ENCODE data around the gene TACR1.

TACR1 gene

DNA sequence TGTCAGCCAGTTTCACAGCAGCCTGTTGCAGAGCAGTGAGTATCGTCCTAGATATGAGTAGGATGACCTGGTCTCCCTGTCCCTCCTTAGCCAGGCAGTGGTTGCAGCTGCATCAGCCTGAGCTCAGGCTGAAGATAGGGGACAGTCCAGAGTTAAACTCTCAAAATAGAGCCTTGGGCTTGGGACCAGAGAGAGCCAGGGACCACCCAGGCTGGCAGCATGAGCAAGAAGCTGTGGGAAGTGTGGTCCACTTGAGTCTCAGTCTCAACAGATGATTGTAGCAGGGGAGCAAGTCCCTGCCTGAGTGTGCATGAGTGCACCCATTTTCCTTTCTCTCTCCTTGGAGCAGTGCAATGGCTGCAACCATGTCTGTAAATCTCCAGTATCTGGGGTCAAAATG is 38.0 kb upstream of the TACR1 start:
- TF ChIP-seq, protein P1, sequence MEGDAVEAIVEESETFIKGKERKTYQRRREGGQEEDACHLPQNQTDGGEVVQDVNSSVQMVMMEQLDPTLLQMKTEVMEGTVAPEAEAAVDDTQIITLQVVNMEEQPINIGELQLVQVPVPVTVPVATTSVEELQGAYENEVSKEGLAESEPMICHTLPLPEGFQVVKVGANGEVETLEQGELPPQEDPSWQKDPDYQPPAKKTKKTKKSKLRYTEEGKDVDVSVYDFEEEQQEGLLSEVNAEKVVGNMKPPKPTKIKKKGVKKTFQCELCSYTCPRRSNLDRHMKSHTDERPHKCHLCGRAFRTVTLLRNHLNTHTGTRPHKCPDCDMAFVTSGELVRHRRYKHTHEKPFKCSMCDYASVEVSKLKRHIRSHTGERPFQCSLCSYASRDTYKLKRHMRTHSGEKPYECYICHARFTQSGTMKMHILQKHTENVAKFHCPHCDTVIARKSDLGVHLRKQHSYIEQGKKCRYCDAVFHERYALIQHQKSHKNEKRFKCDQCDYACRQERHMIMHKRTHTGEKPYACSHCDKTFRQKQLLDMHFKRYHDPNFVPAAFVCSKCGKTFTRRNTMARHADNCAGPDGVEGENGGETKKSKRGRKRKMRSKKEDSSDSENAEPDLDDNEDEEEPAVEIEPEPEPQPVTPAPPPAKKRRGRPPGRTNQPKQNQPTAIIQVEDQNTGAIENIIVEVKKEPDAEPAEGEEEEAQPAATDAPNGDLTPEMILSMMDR (IDR thresholded peaks at IDR 0.05; ENCODE audit: low read depth, low read length): no peak
- H3K27me3 ChIP-seq: no peaks in the 10 kb centered on the region
- H3K36me3 ChIP-seq: no peaks in the 10 kb centered on the region
- DNase-seq: no peak
- H3K9me3 ChIP-seq: no peaks in the 10 kb centered on the region
- no peak overlapping the region for H3K4me3 ChIP-seq (ENCODE audit: low read depth, low read length)
- H3K4me1 ChIP-seq: no peaks in the 10 kb centered on the region

DNA sequence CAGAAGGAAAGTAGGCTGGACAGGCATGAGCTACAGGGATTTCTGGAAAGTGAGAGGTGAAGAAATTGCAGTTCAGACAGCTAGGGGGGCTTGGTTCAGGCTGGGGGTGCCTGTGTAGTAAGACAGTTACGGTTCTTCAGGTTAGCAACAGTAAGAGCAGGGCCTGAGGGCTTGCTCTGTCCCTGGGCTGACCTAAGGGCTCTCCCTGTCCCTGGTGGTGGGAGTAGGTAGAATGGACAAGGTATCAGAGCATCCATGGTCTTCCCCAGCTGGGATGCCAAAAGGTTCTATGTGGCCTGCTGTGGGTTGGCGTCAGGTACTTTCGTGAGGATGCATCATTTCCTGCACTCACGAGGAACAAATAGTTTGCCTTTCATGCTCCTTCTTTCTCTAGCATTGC is 34.6 kb upstream of the TACR1 start:
- DNase-seq: no peak
- TF ChIP-seq, protein P1 (IDR thresholded peaks at IDR 0.05; ENCODE audit: low read depth, low read length): no peak
- Histone ChIP-seq H3K27me3 (no peaks in the 10 kb centered on the region), H3K9me3 (no peaks in the 10 kb centered on the region), H3K4me1 (no peaks in the 10 kb centered on the region), H3K36me3 (no peaks in the 10 kb centered on the region), H3K4me3 (ENCODE audit: low read depth, low read length) (no peak overlapping the region)

DNA sequence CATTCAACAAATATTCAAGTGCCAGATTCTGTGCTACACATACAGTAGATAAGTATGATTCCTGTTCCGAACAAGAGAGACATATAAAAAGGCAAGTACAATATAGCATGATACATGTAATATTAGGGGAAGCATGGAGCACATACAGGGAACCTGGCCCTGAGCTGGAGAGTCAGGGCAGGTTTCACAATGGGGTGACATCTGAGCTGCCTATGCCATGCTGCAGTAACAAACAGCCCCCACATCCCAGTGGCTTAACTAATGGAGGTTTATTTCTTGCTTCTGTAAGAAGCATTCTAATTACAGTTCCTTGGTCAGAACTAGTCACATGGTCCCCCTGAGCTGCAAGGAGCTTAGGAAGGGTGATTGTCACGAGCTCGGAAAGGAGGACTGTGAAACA is 27.3 kb upstream of the TACR1 start:
- TF ChIP-seq, protein P1 (IDR thresholded peaks at IDR 0.05; ENCODE audit: low read depth, low read length): no peak
- DNase-seq: no peak
- H3K36me3 ChIP-seq: no peaks in the 10 kb centered on the region
- no peaks in the 10 kb centered on the region; the same call in 1 of the 2 replicates for H3K27me3 ChIP-seq
- H3K4me3 ChIP-seq (ENCODE audit: low read depth, low read length): no peak overlapping the region
- peaks cover 3% of the 10 kb centered on the region for H3K4me1 ChIP-seq
- no peaks in the 10 kb centered on the region for H3K9me3 ChIP-seq

DNA sequence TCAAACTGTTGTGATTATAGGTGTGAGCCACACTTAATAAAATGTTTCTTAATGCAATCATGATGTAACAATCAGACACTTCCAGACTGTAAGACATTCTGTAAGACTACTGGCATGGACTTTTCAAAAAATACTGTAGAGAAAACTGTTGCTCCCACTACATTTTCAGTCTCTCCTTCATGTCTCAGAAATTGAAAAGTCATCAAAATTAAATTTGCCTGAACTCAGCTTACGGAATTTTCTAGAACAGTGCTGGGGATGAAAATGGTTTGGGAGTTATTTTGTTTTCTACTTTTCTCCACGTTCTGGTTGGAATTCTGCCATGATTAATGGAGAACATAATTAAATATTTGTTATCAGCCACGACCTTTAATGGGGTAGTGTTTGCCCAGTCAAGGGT is 26.8 kb upstream of the TACR1 start:
- Histone ChIP-seq H3K4me1 (peaks cover 3% of the 10 kb centered on the region), H3K9me3 (no peaks in the 10 kb centered on the region), H3K4me3 (ENCODE audit: low read depth, low read length) (no peak overlapping the region), H3K36me3 (no peaks in the 10 kb centered on the region), H3K27me3 (no peaks in the 10 kb centered on the region; the same call in 1 of the 2 replicates)
- TF ChIP-seq, protein P1 (IDR thresholded peaks at IDR 0.05; ENCODE audit: low read depth, low read length): no peak
- DNase-seq: no peak

DNA sequence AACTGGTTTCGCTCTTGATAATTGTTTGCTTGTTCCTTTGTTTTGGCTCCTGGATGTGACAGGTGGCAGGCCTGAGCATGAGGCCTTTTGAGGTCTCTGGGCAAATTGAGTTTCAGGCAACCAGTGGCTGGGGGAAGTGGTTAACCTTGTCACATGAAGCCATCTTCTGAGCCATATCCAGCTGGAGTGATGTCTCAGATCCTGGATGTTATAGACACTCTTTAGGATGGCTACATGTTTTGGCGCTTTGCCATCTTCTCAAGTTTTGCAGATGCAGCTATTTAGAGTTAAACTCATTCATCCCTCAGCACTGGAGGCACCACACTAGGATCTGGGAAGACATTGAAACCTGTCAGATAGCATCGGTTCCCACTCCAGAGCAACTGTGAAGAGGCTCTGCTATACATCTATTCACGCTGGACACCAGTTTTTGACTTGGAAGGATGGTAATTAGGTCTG is 25.3 kb upstream of the TACR1 start:
- H3K9me3 ChIP-seq: no peaks in the 10 kb centered on the region
- H3K36me3 ChIP-seq: no peaks in the 10 kb centered on the region
- DNase-seq: peak; percentile 50
- H3K27me3 ChIP-seq: peaks cover 3% of the 10 kb centered on the region; the same call in 1 of the 2 replicates
- H3K4me1 ChIP-seq: peaks cover 3% of the 10 kb centered on the region
- H3K4me3 ChIP-seq (ENCODE audit: low read depth, low read length): no peak overlapping the region
- TF ChIP-seq, protein P1 (IDR thresholded peaks at IDR 0.05; ENCODE audit: low read depth, low read length): no peak

DNA sequence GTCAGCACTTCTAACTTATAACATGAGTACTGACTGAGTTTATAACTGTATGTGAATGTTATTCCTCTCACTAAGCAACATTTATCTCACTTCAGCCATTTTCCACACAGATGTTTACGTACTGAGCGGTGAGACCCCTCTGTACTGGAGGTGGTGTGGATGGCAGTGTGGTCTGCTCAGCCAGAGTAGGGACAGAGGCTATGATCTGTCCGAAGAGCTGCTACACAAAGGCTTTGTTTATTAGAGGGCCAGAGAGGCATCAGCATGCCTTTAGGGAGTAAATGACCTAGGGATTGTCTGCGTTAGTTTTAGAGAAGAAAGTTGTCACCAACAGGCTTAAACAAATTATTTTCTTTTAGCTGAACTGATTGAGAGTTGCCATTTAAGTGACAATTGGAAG is 23.2 kb upstream of the TACR1 start:
- TF ChIP-seq, protein P1 (IDR thresholded peaks at IDR 0.05; ENCODE audit: low read depth, low read length): no peak
- Histone ChIP-seq H3K9me3 (no peaks in the 10 kb centered on the region), H3K4me1 (peaks cover 3% of the 10 kb centered on the region), H3K4me3 (ENCODE audit: low read depth, low read length) (no peak overlapping the region), H3K27me3 (peaks cover 3% of the 10 kb centered on the region; the same call in 1 of the 2 replicates), H3K36me3 (no peaks in the 10 kb centered on the region)
- no peak for DNase-seq
